Smooth muscle cell (in vitro differentiated cells): ENCODE measurements around the gene KIF25. TPM values are rescaled to one million over a fixed set of nuclear protein-coding genes. Genes with fewer than 3 reads are reported as not detected.

Experiments used
- DNase-seq: peaks from one replicate; lab custom pipeline; 2025; ENCODE audit not compliant: unreplicated experiment; lab: John Stamatoyannopoulos, UW
- H2AFZ ChIP-seq: fragments of 200-600 bp; sonication (generic); 2 replicates; pipeline ENCODE4 v1.6.0; 2016; ENCODE audit warnings: antibody characterized with exemption, low read depth, mild to moderate bottlenecking
- H3F3A ChIP-seq: fragments of 200-600 bp; sonication (generic); 2 replicates; pipeline ENCODE4 v1.6.0; 2017; ENCODE audit warnings: antibody characterized with exemption, low read depth
- H3K27ac ChIP-seq: fragments of 200-600 bp; sonication (generic); 2 replicates; pipeline ENCODE4 v1.5.1; 2016; ENCODE audit warnings: low read depth, mild to moderate bottlenecking
- H3K27me3 ChIP-seq: fragments of 200-600 bp; sonication (generic); 2 replicates; pipeline ENCODE4 v1.6.1; 2016; ENCODE audit warnings: low read depth, mild to moderate bottlenecking
- H3K36me3 ChIP-seq: fragments of 200-600 bp; sonication (generic); 2 replicates; pipeline ENCODE4 v1.5.1; 2016; ENCODE audit warnings: low read depth
- H3K4me1 ChIP-seq: fragments of 200-600 bp; sonication (generic); 2 replicates; pipeline ENCODE4 v1.5.1; 2016; ENCODE audit warnings: low read depth
- H3K4me2 ChIP-seq: fragments of 200-600 bp; sonication (generic); 2 replicates; pipeline ENCODE4 v1.6.0; 2016; ENCODE audit warnings: mild to moderate bottlenecking
- H3K4me3 ChIP-seq: fragments of 200-600 bp; sonication (generic); 2 replicates; pipeline ENCODE4 v1.5.1; 2016; ENCODE audit warnings: mild to moderate bottlenecking
- H3K79me2 ChIP-seq: fragments of 200-600 bp; sonication (generic); 2 replicates; pipeline ENCODE4 v1.6.0; 2016; ENCODE audit warnings: low read depth, mild to moderate bottlenecking
- H3K9ac ChIP-seq: fragments of 200-600 bp; sonication (generic); 2 replicates; pipeline ENCODE4 v1.6.0; 2016; ENCODE audit warnings: low read depth
- H3K9me3 ChIP-seq: fragments of 200-600 bp; sonication (generic); replicated peaks from 2 replicates; pipeline ENCODE4 v1.5.1; 2016; ENCODE audit warnings: low read depth
- H4K20me1 ChIP-seq: fragments of 200-600 bp; sonication (generic); 2 replicates; pipeline ENCODE4 v1.6.0; 2016; ENCODE audit warnings: low read depth
- CTCF ChIP-seq: fragments of 200-600 bp; sonication (generic); IDR thresholded peaks from 2 replicates; pipeline ENCODE4 v1.5.1; 2017; ENCODE audit warnings: borderline replicate concordance, mild to moderate bottlenecking, antibody characterized with exemption; ENCODE audit not compliant: insufficient read depth, poor library complexity, severe bottlenecking
- WGBS: methylation state at CpG from one replicate; pipeline ENCODE4 v1.1.7; 2016; ENCODE audit warnings: low lambda C conversion rate; 5-methylcytosine and 5-hydroxymethylcytosine counted together
- polyA plus RNA-seq: library from polyadenylated mRNA; unstranded; fragments of >200 nt; fragmentation: Nextera tagmentation; extraction: Ambion mirVana; gene quantifications from 2 replicates; pipeline ENCODE4 v1.2.1, GENCODE V29; 2016
- total RNA-seq: library from RNA; depleted of rRNA; stranded (reverse); fragments of >200 nt; gene quantifications from 2 replicates; pipeline ENCODE4 v1.2.3, GENCODE V29; 2014

KIF25 gene
- total and polyA plus RNA-seq, 2 experiments from 2014 or later = 0.22 to 1.5 TPM

- Histone ChIP-seq H2AFZ (no peak overlapping the region), H3K4me2 (no peak overlapping the region), H3K27me3 (peaks cover 5% of the 10 kb centered on the region), H3K36me3 (no peaks in the 10 kb centered on the region), H3K79me2 (no peaks in the 10 kb centered on the region), H3K4me3 (no peak overlapping the region), H3K4me1 (no peaks in the 10 kb centered on the region), H3K9ac (no peak overlapping the region), H3F3A (no peaks in the 10 kb centered on the region), H3K9me3 (no peaks in the 10 kb centered on the region), H3K27ac (no peak overlapping the region), H4K20me1 (no peaks in the 10 kb centered on the region)
- WGBS = 86% methylated on average over 17 of the region's 17 CpGs
- TF ChIP-seq CTCF = no peak
- DNase-seq = no peak
These were observed 85.5 kb downstream of the KIF25 start for GRCh38 chr6:168082860-168083513.

GRCh38 chr6:168083514-168083885 lies 86.0 kb downstream of the KIF25 start:
- Histone ChIP-seq H3K4me1 (peaks cover 2% of the 10 kb centered on the region), H3F3A (peaks cover 1% of the 10 kb centered on the region), H3K27me3 (peaks cover 5% of the 10 kb centered on the region), H3K79me2 (no peaks in the 10 kb centered on the region), H3K9me3 (no peaks in the 10 kb centered on the region), H3K9ac (no peak overlapping the region), H2AFZ (no peak overlapping the region), H3K27ac (no peak overlapping the region), H3K4me3 (no peak overlapping the region), H3K36me3 (no peaks in the 10 kb centered on the region), H3K4me2 (no peak overlapping the region), H4K20me1 (no peaks in the 10 kb centered on the region)
- DNase-seq = no peak
- WGBS = 72% methylated on average over 5 of the region's 5 CpGs
- TF ChIP-seq CTCF = no peak

- TF ChIP-seq CTCF = no peak
- Histone ChIP-seq H3K4me2 (no peak overlapping the region), H3K4me1 (peaks cover 8% of the 10 kb centered on the region), H3K9ac (no peak overlapping the region), H2AFZ (no peak overlapping the region), H3K79me2 (no peaks in the 10 kb centered on the region), H3K36me3 (no peaks in the 10 kb centered on the region), H3K27me3 (peaks cover 5% of the 10 kb centered on the region), H3K9me3 (no peaks in the 10 kb centered on the region), H3K27ac (no peak overlapping the region), H4K20me1 (no peaks in the 10 kb centered on the region), H3K4me3 (no peak overlapping the region), H3F3A (peaks cover 5% of the 10 kb centered on the region)
- no peak for DNase-seq
- WGBS = 93% methylated on average over 19 of the region's 19 CpGs
These were observed 87.1 kb downstream of the KIF25 start for GRCh38 chr6:168084465-168085160.
